Measurements from ENCODE around the gene KRTAP10-1. TPM values are rescaled to one million over a fixed set of nuclear protein-coding genes. Genes with fewer than 3 reads are reported as not detected.

The KRTAP10-1 gene
- total and polyA plus RNA-seq, 5 donors from 2014 or later: not detected

DNA sequence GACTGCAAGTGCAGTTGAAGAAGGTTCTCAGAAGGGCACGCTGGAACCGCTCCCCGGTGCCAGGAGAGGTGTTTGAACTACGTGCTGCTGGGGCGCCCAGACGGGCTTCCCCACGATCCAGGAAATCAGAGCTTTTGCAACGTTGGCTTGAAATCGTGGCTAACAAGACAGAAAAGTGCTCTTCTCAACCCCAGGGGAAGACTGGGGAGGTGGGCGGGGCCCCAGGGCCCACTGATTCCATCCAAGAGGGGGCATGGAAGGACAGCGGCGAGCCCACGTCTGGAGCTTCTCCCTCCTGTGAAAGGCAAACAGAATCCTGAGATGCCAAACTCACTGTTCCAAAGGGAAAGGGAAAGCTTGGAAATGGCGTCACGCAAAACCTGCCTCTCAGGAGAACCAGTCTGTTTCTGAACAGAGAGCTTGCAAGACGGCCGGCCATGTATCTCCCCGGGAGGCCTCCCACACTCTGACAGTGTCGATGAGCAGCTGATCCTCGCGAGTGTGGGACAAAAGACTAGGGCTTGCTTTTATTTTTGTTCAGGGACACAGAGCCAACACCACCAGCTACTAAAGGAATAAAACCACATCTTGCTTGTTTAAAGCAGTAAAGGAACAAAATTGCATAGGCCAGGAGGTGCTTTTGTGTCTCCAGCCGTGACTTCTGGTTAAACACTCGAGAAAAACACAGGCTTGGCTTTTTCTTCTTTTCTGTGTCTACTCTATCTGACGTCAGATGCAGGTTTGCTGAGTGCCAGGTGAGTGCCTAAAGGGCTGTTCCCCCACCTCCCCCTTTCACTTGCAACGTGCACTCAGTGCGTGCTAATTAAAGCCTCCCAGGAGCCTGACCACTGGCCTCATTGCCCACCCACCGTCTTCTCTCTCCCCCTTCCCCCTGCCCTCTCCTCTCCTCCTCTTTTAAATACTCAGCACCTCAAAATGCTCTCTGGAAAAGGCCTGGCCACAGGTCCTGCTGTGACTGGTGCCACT is 43.1 kb downstream of the KRTAP10-1 start:
- Histone ChIP-seq H3K4me3 (ENCODE audit: low read depth, low read length) (no peak overlapping the region), H3K36me3 (ENCODE audit: control insufficient read depth, insufficient read depth, low read length) (no peaks in the 10 kb centered on the region), H3K9me3 (ENCODE audit: control insufficient read depth in 2 of 2, low read length in 2 of 2) (peaks cover 6 to 9% of the 10 kb centered on the region in 2 experiments), H3K4me1 (ENCODE audit: control insufficient read depth, insufficient read depth, low read length, poor library complexity, severe bottlenecking) (no peaks in the 10 kb centered on the region), H3K27me3 (ENCODE audit: control insufficient read depth, insufficient read depth, low read length) (no peaks in the 10 kb centered on the region), H3K27ac (ENCODE audit: insufficient read depth, low read length, poor library complexity, severe bottlenecking) (no peak overlapping the region)
- ATAC-seq (ENCODE audit: low read depth in 2 of 2) (no peak), DNase-seq (no peak)
- H3K36me3 Mint-ChIP-seq: no peaks in the 10 kb centered on the region
- H3K4me1 Mint-ChIP-seq: peaks cover 0 to 5% (median 0%) of the 10 kb centered on the region in 4 donors
- H3K27ac Mint-ChIP-seq: no peak overlapping the region
- H3K4me3 Mint-ChIP-seq: no peak overlapping the region
- H3K27me3 Mint-ChIP-seq: peaks cover 18% of the 10 kb centered on the region
- peaks cover 0 to 13% (median 7%) of the 10 kb centered on the region in 7 donors for H3K9me3 Mint-ChIP-seq

DNA sequence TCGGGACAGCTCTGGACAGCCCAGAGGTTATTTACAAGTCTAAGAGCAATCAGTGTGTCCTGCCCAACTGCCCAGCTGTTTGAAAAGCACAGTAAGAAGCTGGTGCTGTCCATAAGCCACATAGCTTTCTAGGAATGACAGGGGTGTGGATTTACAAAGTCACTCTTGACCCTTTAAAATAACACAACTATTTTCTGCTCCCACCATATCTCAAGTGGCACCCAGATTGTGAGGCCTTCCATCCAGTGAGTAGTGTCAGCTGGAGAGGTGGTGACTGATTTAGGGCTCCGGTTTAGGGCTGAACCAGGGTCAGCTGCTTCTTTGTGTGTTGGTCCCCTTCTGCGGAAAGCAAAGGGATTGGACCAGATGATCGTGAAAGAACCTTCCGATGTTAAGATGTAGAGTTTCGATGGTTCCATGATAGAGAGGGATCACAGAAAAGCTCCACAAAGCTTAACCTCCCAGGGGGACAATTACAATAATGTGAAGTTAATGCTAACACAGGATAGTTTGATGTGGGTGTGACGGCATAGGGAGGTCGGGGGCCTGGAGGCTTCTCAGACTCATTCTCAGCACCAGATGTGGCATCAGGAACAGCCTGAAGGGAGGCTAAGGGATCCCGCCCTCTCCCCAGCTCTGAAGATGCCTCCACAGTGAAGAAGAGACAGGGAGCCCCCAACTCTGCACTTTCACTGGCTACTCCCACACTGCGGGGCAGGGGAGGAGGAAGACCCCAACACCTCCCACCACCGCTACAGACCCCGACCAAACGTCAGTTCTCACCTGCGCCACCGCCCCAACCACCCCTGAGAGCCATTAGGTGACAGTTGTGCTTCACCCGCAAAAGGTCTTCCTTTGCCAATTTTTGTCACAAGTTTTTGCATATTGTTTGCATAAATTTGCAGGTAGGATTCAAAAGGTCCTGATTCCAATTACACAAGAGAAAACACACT is 44.1 kb downstream of the KRTAP10-1 start:
- Histone ChIP-seq H3K27me3 (ENCODE audit: control insufficient read depth, insufficient read depth, low read length) (no peaks in the 10 kb centered on the region), H3K36me3 (ENCODE audit: control insufficient read depth, insufficient read depth, low read length) (no peaks in the 10 kb centered on the region), H3K9me3 (ENCODE audit: control insufficient read depth in 2 of 2, low read length in 2 of 2) (peaks cover 6 to 9% of the 10 kb centered on the region in 2 experiments), H3K27ac (ENCODE audit: insufficient read depth, low read length, poor library complexity, severe bottlenecking) (no peak overlapping the region), H3K4me3 (ENCODE audit: low read depth, low read length) (no peak overlapping the region), H3K4me1 (ENCODE audit: control insufficient read depth, insufficient read depth, low read length, poor library complexity, severe bottlenecking) (no peaks in the 10 kb centered on the region)
- Mint-ChIP-seq H3K27ac (no peak overlapping the region), H3K36me3 (no peaks in the 10 kb centered on the region), H3K27me3 (peaks cover 18% of the 10 kb centered on the region), H3K4me1 (peaks cover 0 to 5% (median 0%) of the 10 kb centered on the region in 4 donors), H3K9me3 (peaks cover 0 to 13% (median 7%) of the 10 kb centered on the region in 7 donors), H3K4me3 (no peak overlapping the region)
- ATAC-seq (ENCODE audit: low read depth in 2 of 2): no peak
- DNase-seq: no peak

DNA sequence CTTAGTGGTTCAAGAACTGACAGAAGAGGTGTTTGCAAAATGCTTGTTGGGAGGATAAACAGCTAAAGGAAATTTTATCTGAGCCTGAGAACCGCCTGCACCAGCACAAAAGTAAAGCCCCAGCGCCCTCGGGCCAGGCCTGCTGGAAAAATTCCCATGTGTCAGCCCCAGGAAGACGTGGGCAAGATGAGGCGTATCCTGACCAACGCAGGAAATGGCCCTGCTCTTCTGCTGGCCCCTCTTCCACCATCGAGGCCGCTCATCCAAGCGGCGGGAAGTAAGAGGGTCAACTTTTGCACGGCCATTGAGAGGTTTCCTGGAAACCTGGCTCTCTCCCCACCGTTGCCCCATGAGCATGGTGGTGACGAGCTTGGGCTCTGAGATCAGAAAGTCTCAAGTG is 45.0 kb downstream of the KRTAP10-1 start:
- H3K9me3 Mint-ChIP-seq: peaks cover 0 to 13% (median 7%) of the 10 kb centered on the region in 7 donors
- no peaks in the 10 kb centered on the region for H3K36me3 ChIP-seq (ENCODE audit: control insufficient read depth, insufficient read depth, low read length)
- H3K4me1 Mint-ChIP-seq: peaks cover 0 to 5% (median 0%) of the 10 kb centered on the region in 4 donors
- H3K27ac Mint-ChIP-seq: no peak overlapping the region
- no peaks in the 10 kb centered on the region for H3K36me3 Mint-ChIP-seq
- H3K27me3 Mint-ChIP-seq: peaks cover 18% of the 10 kb centered on the region
- H3K9me3 ChIP-seq (ENCODE audit: control insufficient read depth in 2 of 2, low read length in 2 of 2): peaks cover 6 to 9% of the 10 kb centered on the region in 2 experiments
- H3K27me3 ChIP-seq (ENCODE audit: control insufficient read depth, insufficient read depth, low read length): no peaks in the 10 kb centered on the region
- DNase-seq (no peak), ATAC-seq (ENCODE audit: low read depth in 2 of 2) (no peak)
- H3K27ac ChIP-seq (ENCODE audit: insufficient read depth, low read length, poor library complexity, severe bottlenecking): no peak overlapping the region
- H3K4me1 ChIP-seq (ENCODE audit: control insufficient read depth, insufficient read depth, low read length, poor library complexity, severe bottlenecking): no peaks in the 10 kb centered on the region
- no peak overlapping the region for H3K4me3 Mint-ChIP-seq
- no peak overlapping the region for H3K4me3 ChIP-seq (ENCODE audit: low read depth, low read length)

DNA sequence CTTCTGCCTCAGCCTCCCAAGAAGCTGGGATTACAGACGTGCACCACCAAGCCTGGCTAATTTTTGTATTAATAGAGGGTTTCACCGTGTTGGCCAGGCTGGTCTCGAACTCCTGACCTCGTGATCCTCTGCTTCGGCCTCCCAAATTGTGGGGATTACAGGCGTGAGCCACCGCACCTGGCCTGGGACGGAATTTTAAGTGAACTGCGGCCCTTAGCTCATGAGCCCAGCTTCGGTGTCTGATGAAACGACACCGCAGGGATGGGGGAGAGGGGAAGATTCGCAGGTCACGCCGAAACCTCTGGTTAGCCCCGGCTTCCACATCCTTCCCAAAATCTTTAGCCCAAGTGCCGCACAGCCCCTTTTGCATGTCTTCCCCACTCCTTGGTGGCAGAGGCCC is 45.6 kb downstream of the KRTAP10-1 start:
- Mint-ChIP-seq H3K4me3 (no peak overlapping the region), H3K4me1 (peaks cover 0 to 5% (median 0%) of the 10 kb centered on the region in 4 donors), H3K27me3 (peaks cover 18% of the 10 kb centered on the region), H3K27ac (no peak overlapping the region), H3K36me3 (no peaks in the 10 kb centered on the region), H3K9me3 (peaks cover 0 to 13% (median 7%) of the 10 kb centered on the region in 7 donors)
- H3K9me3 ChIP-seq (ENCODE audit: control insufficient read depth in 2 of 2, low read length in 2 of 2): peaks cover 6 to 9% of the 10 kb centered on the region in 2 experiments
- no peaks in the 10 kb centered on the region for H3K27me3 ChIP-seq (ENCODE audit: control insufficient read depth, insufficient read depth, low read length)
- no peak overlapping the region for H3K27ac ChIP-seq (ENCODE audit: insufficient read depth, low read length, poor library complexity, severe bottlenecking)
- no peak overlapping the region for H3K4me3 ChIP-seq (ENCODE audit: low read depth, low read length)
- DNase-seq (no peak), ATAC-seq (ENCODE audit: low read depth in 2 of 2) (no peak)
- H3K4me1 ChIP-seq (ENCODE audit: control insufficient read depth, insufficient read depth, low read length, poor library complexity, severe bottlenecking): no peaks in the 10 kb centered on the region
- H3K36me3 ChIP-seq (ENCODE audit: control insufficient read depth, insufficient read depth, low read length): no peaks in the 10 kb centered on the region

DNA sequence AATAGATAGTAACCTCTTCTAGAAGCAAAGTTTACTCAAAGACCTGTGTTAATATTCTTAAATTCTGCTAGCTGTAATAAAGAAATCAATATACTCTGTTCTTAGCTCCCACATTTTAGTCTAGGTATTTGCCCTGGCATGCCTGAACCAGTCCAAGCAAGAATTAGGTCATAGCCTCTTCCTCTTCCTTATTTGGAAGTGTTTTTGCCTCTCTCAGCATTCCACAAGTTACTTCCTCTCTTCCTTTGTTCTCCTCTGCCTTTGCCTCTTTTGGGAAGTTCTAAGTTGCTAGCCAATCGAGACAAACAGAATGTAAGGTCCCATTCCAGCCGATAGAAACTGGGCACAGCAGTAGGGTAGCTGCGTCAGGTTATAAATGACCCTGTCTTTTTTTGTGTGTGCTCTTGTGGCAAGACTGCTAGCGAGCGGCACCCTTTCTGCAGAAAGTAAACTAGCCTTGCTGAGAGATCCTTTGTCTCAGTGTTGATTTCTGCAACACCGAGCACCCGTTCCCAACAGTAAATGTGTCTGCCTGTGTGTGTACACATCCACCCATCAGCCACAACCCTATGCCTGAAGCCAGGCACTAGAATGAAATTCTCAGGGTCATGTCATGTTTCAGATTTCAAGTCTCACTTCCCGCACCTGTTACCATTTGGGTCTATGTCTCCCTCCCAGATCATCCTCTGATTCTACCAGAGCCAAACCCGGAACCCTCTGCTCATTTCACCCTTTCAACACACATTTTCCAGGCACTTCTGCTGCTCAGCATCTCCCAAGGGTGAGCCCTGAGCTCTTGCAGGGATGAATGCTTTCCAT is 47.2 kb downstream of the KRTAP10-1 start:
- peak overlapping the region in 1 of 3 donors; percentile 11 for H3K27ac Mint-ChIP-seq
- H3K4me3 Mint-ChIP-seq: no peak overlapping the region
- Histone ChIP-seq H3K27me3 (ENCODE audit: control insufficient read depth, insufficient read depth, low read length) (no peaks in the 10 kb centered on the region), H3K9me3 (ENCODE audit: control insufficient read depth in 2 of 2, low read length in 2 of 2) (peaks cover 6 to 9% of the 10 kb centered on the region in 2 experiments), H3K4me3 (ENCODE audit: low read depth, low read length) (no peak overlapping the region), H3K36me3 (ENCODE audit: control insufficient read depth, insufficient read depth, low read length) (no peaks in the 10 kb centered on the region), H3K4me1 (ENCODE audit: control insufficient read depth, insufficient read depth, low read length, poor library complexity, severe bottlenecking) (no peaks in the 10 kb centered on the region), H3K27ac (ENCODE audit: insufficient read depth, low read length, poor library complexity, severe bottlenecking) (no peak overlapping the region)
- peaks cover 0 to 13% (median 7%) of the 10 kb centered on the region in 7 donors for H3K9me3 Mint-ChIP-seq
- H3K4me1 Mint-ChIP-seq: peaks cover 0 to 4% (median 0%) of the 10 kb centered on the region in 4 donors
- DNase-seq (no peak), ATAC-seq (ENCODE audit: low read depth in 2 of 2) (no peak)
- H3K36me3 Mint-ChIP-seq: no peaks in the 10 kb centered on the region
- H3K27me3 Mint-ChIP-seq: peaks cover 14% of the 10 kb centered on the region

DNA sequence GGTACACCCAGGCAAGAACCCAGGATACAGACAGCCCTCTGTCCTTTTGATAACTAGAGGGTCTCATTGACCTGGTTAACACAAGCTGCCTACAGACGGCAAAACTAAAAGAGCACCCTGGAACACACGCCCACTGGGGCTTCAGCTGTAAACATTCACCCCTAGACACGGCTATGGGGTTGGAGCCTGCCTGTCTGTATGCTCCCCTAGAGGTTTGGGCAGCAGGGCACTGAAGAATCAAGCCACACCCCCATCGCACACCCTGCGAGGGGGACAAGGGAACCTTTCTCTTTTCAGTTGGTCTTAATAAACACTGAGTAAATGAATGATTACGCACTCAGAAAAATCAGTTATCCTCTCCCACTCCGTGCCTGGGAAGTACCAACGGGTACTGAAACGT is 49.2 kb downstream of the KRTAP10-1 start:
- Mint-ChIP-seq H3K27ac (no peak overlapping the region), H3K4me3 (no peak overlapping the region), H3K9me3 (peaks cover 0 to 13% (median 8%) of the 10 kb centered on the region in 7 donors), H3K36me3 (no peaks in the 10 kb centered on the region), H3K4me1 (peaks cover 0 to 9% (median 0%) of the 10 kb centered on the region in 4 donors), H3K27me3 (peaks cover 9% of the 10 kb centered on the region)
- peaks cover 6 to 9% of the 10 kb centered on the region in 2 experiments for H3K9me3 ChIP-seq (ENCODE audit: control insufficient read depth in 2 of 2, low read length in 2 of 2)
- no peak overlapping the region for H3K4me3 ChIP-seq (ENCODE audit: low read depth, low read length)
- no peak for ATAC-seq (ENCODE audit: low read depth in 2 of 2)
- H3K4me1 ChIP-seq (ENCODE audit: control insufficient read depth, insufficient read depth, low read length, poor library complexity, severe bottlenecking): no peaks in the 10 kb centered on the region
- DNase-seq: no peak
- no peaks in the 10 kb centered on the region for H3K36me3 ChIP-seq (ENCODE audit: control insufficient read depth, insufficient read depth, low read length)
- H3K27ac ChIP-seq (ENCODE audit: insufficient read depth, low read length, poor library complexity, severe bottlenecking): no peak overlapping the region
- no peaks in the 10 kb centered on the region for H3K27me3 ChIP-seq (ENCODE audit: control insufficient read depth, insufficient read depth, low read length)

DNA sequence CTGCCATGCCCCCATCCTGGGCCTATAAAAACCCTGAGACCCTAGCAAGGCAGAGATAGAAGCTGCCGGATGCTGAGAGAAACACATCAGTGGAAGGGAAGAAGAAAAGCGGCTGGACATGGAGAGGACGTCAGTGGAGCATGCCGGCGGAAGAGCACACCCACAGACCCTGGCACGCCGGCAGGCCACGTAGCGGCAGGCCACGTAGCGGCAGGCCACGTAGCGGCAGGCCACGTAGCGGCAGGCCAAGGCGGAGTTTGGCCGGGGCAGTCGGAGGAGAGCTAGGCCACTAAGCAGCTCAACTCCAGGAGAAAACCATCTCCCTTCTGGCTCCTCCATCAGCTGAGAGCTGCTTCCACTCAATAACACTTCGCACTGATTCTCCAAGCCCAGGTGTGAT is 49.6 kb downstream of the KRTAP10-1 start:
- Histone ChIP-seq H3K36me3 (ENCODE audit: control insufficient read depth, insufficient read depth, low read length) (no peaks in the 10 kb centered on the region), H3K4me1 (ENCODE audit: control insufficient read depth, insufficient read depth, low read length, poor library complexity, severe bottlenecking) (no peaks in the 10 kb centered on the region), H3K4me3 (ENCODE audit: low read depth, low read length) (no peak overlapping the region), H3K27me3 (ENCODE audit: control insufficient read depth, insufficient read depth, low read length) (no peaks in the 10 kb centered on the region), H3K27ac (ENCODE audit: insufficient read depth, low read length, poor library complexity, severe bottlenecking) (no peak overlapping the region), H3K9me3 (ENCODE audit: control insufficient read depth in 2 of 2, low read length in 2 of 2) (peaks cover 6 to 9% of the 10 kb centered on the region in 2 experiments)
- peaks cover 9% of the 10 kb centered on the region for H3K27me3 Mint-ChIP-seq
- peaks cover 0 to 13% (median 8%) of the 10 kb centered on the region in 7 donors for H3K9me3 Mint-ChIP-seq
- ATAC-seq (ENCODE audit: low read depth in 2 of 2) (no peak), DNase-seq (no peak)
- peaks cover 0 to 9% (median 0%) of the 10 kb centered on the region in 4 donors for H3K4me1 Mint-ChIP-seq
- no peak overlapping the region for H3K27ac Mint-ChIP-seq
- H3K36me3 Mint-ChIP-seq: no peaks in the 10 kb centered on the region
- no peak overlapping the region for H3K4me3 Mint-ChIP-seq

Measured in CD4-positive, CD25-positive, alpha-beta regulatory T cell (primary cell).